Body of pancreas (tissue), 4 donors: Measurements from ENCODE around the gene HOXA11. TPM values are rescaled to one million over a fixed set of nuclear protein-coding genes. Genes with fewer than 3 reads are reported as not detected.

ENCODE experiments used
- ATAC-seq: fragments of 150-250 bp; one replicate; pipeline ENCODE4 v1.9.1; 2016
- DNase-seq, 4 donors: peaks; one replicate each; pipeline ENCODE4 v3.0.0-alpha.2; 2019
- H3K27ac ChIP-seq, 4 donors: fragments of 200-600 bp; sonication (generic); 1 replicate in 3 of 4; 2 replicates in 1 of 4; pipeline versions ENCODE4 v1.5.1 to v1.6.1; 2016 to 2019; ENCODE audit warnings: mild to moderate bottlenecking in 1 of 4, mixed read lengths in 1 of 4, moderate library complexity in 1 of 4
- H3K27me3 ChIP-seq, 2 donors: fragments of 200-600 bp; sonication (generic); one replicate each; pipeline ENCODE4 v1.6.0; 2016; ENCODE audit warnings: mild to moderate bottlenecking in 1 of 2
- H3K36me3 ChIP-seq, 2 donors: fragments of 200-600 bp; sonication (generic); replicated peaks in 1 of 2; 2 replicates each; pipeline ENCODE4 v1.5.1; 2016; ENCODE audit warnings: low read depth in 2 of 2; ENCODE audit not compliant: insufficient read depth in 1 of 2
- H3K4me1 ChIP-seq: fragments of 200-600 bp; sonication (generic); one replicate; pipeline ENCODE4 v1.6.0; 2016
- H3K4me3 ChIP-seq, 2 donors: fragments of 200-600 bp; sonication (generic); 1 replicate in 1 of 2; 2 replicates in 1 of 2; pipeline ENCODE4 v1.5.1; 2016 to 2019
- H3K9me3 ChIP-seq, 3 donors: fragments of 200-600 bp; sonication (generic); 1 replicate in 2 of 3; 2 replicates in 1 of 3; pipeline ENCODE4 v1.5.1; 2016
- CTCF ChIP-seq, 7 experiments: fragments of 450-650 bp in 4 of 7; fragments of 200-600 bp in 3 of 7; sonication (generic) in 3 of 7; IDR thresholded peaks; one replicate each; pipeline ENCODE4 v1.5.1; 2016 to 2019; ENCODE audit warnings: antibody characterized with exemption in 7 of 7
- POLR2A ChIP-seq, 3 donors: fragments of 450-650 bp; IDR thresholded peaks; one replicate each; pipeline ENCODE4 v1.6.1; 2016; ENCODE audit warnings: antibody characterized with exemption in 3 of 3, mild to moderate bottlenecking in 2 of 3
- WGBS, 2 donors: methylation state at CpG; one replicate each; pipeline ENCODE4 v1.1.5; 2017; 5-methylcytosine and 5-hydroxymethylcytosine counted together
- intact Hi-C: fragments of 100-400 bp; cut with DNase I; formaldehyde crosslinking; loops from one replicate; pipeline ENCODE4 v1.15.1; 2023
- total RNA-seq, 2 donors: library from RNA; depleted of rRNA; stranded (reverse); fragments of >200 nt; gene quantifications; one replicate each; pipeline ENCODE4 v1.1.0, GENCODE V29; 2016

The HOXA11 gene
- total RNA-seq, 2 donors from 2014 or later, result not detected

- TF ChIP-seq POLR2A (IDR thresholded peaks at IDR 0.05) (no peak), CTCF (IDR thresholded peaks at IDR 0.05) (no peak)
- DNase-seq, result no peak
- Histone ChIP-seq H3K27me3 (peaks cover 0 to 82% of the 10 kb centered on the region in 2 donors), H3K4me3 (no peak overlapping the region), H3K27ac (no peak overlapping the region), H3K4me1 (peaks cover 46% of the 10 kb centered on the region), H3K36me3 (no peaks in the 10 kb centered on the region), H3K9me3 (no peaks in the 10 kb centered on the region)
- no peak for ATAC-seq
- 7 to 11% methylated on average over 8 to 10 of the region's 10 CpGs for WGBS, 2 donors
- intact Hi-C loops, result loop anchor here (10.0 kb wide), 1 partner anchor 871 kb away; no protein-coding TSS in a partner anchor
Observed at GRCh38 chr7:27203365-27203953, 18.4 kb upstream of the HOXA11 start.

GRCh38 chr7:27202862-27203134 lies 17.8 kb upstream of the HOXA11 start:
- 6 to 10% methylated on average over 3 of the region's 3 CpGs for WGBS, 2 donors
- intact Hi-C loops, result loop anchor here (10.0 kb wide), 1 partner anchor 872 kb away; no protein-coding TSS in a partner anchor
- peaks cover 46% of the 10 kb centered on the region for H3K4me1 ChIP-seq
- no peak overlapping the region for H3K27ac ChIP-seq
- no peaks in the 10 kb centered on the region for H3K36me3 ChIP-seq
- no peak overlapping the region for H3K4me3 ChIP-seq
- no peaks in the 10 kb centered on the region for H3K9me3 ChIP-seq
- no peak for DNase-seq
- H3K27me3 ChIP-seq, result peaks cover 0 to 84% of the 10 kb centered on the region in 2 donors
- TF ChIP-seq CTCF (IDR thresholded peaks at IDR 0.05) (no peak), POLR2A (IDR thresholded peaks at IDR 0.05) (no peak)
- no peak for ATAC-seq

DNA sequence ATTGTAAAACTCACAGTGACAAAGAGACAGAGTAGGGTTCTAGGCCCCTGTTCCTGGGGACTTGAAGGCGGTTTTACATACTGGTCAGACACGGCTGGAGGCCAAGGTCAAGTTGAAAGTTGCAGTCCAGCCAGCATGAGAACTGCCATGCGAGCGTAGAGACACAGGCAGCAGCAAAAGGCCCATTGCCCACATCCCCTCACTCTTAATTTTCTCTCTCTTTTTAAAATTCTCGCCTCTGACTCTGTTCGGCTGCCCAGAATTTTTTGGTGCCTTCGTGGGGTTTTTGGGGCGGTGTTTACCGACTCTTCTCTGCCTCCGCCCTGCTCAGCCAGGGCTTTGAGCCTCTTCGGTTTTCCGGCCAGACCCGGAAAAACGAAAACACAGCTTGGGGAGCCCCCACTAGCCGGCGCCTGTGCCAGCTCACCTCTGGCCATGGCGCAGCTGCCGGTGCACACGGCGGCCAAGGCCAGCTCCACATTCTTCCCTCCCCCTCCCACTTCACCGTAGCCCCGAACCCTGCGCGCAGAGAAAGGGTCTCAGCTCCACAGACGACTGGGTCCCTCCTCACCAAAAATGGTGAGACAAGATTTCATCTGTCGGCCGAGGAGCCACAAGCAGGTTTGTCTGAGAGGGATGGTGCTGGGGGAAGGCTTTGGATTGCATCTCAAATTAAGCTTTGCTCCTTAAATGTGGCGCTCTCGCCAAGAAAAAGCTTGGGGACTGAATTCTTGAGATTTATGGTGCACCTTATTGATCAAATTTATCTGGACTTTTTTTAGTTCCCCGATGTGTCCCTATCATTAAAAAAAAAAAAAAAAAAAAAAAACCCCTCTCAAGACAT lies 17.2 kb upstream of the HOXA11 start:
- no peak overlapping the region for H3K4me3 ChIP-seq
- H3K4me1 ChIP-seq, result peaks cover 46% of the 10 kb centered on the region
- TF ChIP-seq CTCF (IDR thresholded peaks at IDR 0.05) (no peak), POLR2A (IDR thresholded peaks at IDR 0.05) (no peak)
- 14 to 18% methylated on average over 30 of the region's 30 CpGs for WGBS, 2 donors
- H3K27me3 ChIP-seq, result peaks cover 0 to 90% of the 10 kb centered on the region in 2 donors
- H3K27ac ChIP-seq, result no peak overlapping the region
- intact Hi-C loops, result loop anchor here (10.0 kb wide), 1 partner anchor 873 kb away; no protein-coding TSS in a partner anchor
- DNase-seq (no peak), ATAC-seq (no peak)
- no peaks in the 10 kb centered on the region for H3K36me3 ChIP-seq
- H3K9me3 ChIP-seq, result no peaks in the 10 kb centered on the region

DNA sequence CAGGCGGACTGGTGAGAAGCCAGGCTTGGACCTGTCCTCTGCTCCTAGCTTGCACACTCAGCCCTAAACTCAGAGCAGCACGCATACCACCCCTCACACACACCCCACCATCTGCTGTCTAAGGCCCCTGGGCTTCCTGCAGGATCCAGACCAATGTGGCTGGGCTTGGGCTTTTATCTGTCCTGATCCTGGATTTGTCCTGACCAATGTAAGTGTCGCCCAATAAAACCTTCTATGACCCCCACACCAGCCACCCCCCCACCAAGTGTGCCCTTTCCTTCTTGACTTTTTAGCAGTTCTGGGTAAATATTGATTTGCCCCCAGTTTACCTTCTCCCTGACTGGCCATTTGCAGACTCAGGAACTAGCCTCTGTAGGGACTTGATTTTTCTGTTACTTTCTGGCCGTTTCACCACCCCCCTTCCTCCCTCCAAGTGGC lies 16.6 kb upstream of the HOXA11 start:
- TF ChIP-seq POLR2A (IDR thresholded peaks at IDR 0.05) (no peak), CTCF (IDR thresholded peaks at IDR 0.05) (no peak)
- H3K4me1 ChIP-seq, result peaks cover 46% of the 10 kb centered on the region
- no peak for DNase-seq
- peaks cover 0 to 93% of the 10 kb centered on the region in 2 donors for H3K27me3 ChIP-seq
- H3K27ac ChIP-seq, result no peak overlapping the region
- intact Hi-C loops, result loop anchor here (10.0 kb wide), 1 partner anchor 873 kb away; no protein-coding TSS in a partner anchor
- H3K4me3 ChIP-seq, result no peak overlapping the region
- no peaks in the 10 kb centered on the region for H3K9me3 ChIP-seq
- H3K36me3 ChIP-seq, result no peaks in the 10 kb centered on the region
- no peak for ATAC-seq
- WGBS, 2 donors, result 21% methylated on average over 4 of the region's 4 CpGs
